OCI-LY7 (cell line): Measurements from ENCODE around the gene HAVCR1. TPM values are rescaled to one million over a fixed set of nuclear protein-coding genes. Genes with fewer than 3 reads are reported as not detected.

ENCODE experiments used
- BruUV-seq: library from RNA; stranded (reverse); fragments of 400-500 nt; replicated peaks from 2 replicates; lab custom pipeline; 2021; lab: Mats Ljungman, UMichigan
- CTCF ChIA-PET: fragments of 300-600 bp; sonication (Branson Sonifier 250); formaldehyde crosslinking; loops from one replicate; lab custom pipeline; 2022; ENCODE audit warnings: antibody characterized with exemption; ENCODE audit not compliant: unreplicated experiment; lab: Charles Lee
- POLR2A ChIA-PET: fragments of 300-600 bp; sonication (Branson Sonifier 250); formaldehyde crosslinking; loops from one replicate; lab custom pipeline; 2022; ENCODE audit warnings: antibody characterized with exemption; lab: Charles Lee
- DNase-seq: peaks from one replicate; pipeline ENCODE4 v3.0.0-alpha.2; 2015; ENCODE audit warnings: low spot score
- H2AFZ ChIP-seq: fragments of 200-600 bp; sonication (generic), shearing (Covaris generic); 2 replicates; pipeline ENCODE4 v1.6.1; 2014; ENCODE audit warnings: mild to moderate bottlenecking, antibody characterized with exemption, low read length, moderate library complexity
- H3K27ac ChIP-seq: fragments of 200-600 bp; sonication (generic); 2 replicates; pipeline ENCODE4 v1.5.1; 2014; ENCODE audit warnings: mixed run types, low read depth, mild to moderate bottlenecking, moderate library complexity, low read length, inconsistent platforms; ENCODE audit not compliant: poor library complexity, severe bottlenecking
- H3K36me3 ChIP-seq: fragments of 200-600 bp; sonication (generic); 2 replicates; pipeline ENCODE4 v1.6.1; 2014; ENCODE audit warnings: mild to moderate bottlenecking, antibody characterized with exemption, low read length, moderate library complexity, mixed read lengths; ENCODE audit not compliant: insufficient read depth
- H3K4me1 ChIP-seq: fragments of 200-600 bp; sonication (generic); 2 replicates; pipeline ENCODE4 v1.5.1; 2014; ENCODE audit warnings: mild to moderate bottlenecking, low read length; ENCODE audit not compliant: insufficient read depth, poor library complexity, severe bottlenecking
- H3K4me2 ChIP-seq: fragments of 200-600 bp; sonication (generic); 2 replicates; pipeline ENCODE4 v1.6.1; 2014; ENCODE audit warnings: mild to moderate bottlenecking, low read length
- H3K4me3 ChIP-seq: fragments of 200-600 bp; sonication (generic); 2 replicates; pipeline ENCODE4 v1.5.1; 2014; ENCODE audit warnings: mild to moderate bottlenecking, low read depth, low read length; ENCODE audit not compliant: poor library complexity, severe bottlenecking
- H3K79me2 ChIP-seq: fragments of 200-600 bp; sonication (generic); 2 replicates; pipeline ENCODE4 v1.6.1; 2016; ENCODE audit warnings: low read depth, mild to moderate bottlenecking, low read length, moderate library complexity, mixed read lengths; ENCODE audit not compliant: insufficient read depth
- H3K9me2 ChIP-seq: fragments of 200-600 bp; sonication (generic); 2 replicates; pipeline ENCODE4 v1.6.1; 2016; ENCODE audit warnings: mild to moderate bottlenecking, low read length, mixed read lengths; ENCODE audit not compliant: insufficient read depth
- H3K9me3 ChIP-seq: fragments of 200-600 bp; sonication (generic); 2 replicates; pipeline ENCODE4 v1.6.1; 2014; ENCODE audit warnings: mild to moderate bottlenecking, mixed run types, low read length, mixed read lengths
- H4K20me1 ChIP-seq: fragments of 200-600 bp; sonication (generic); 2 replicates; pipeline ENCODE4 v1.6.1; 2014; ENCODE audit warnings: mild to moderate bottlenecking, antibody characterized with exemption, low read length, moderate library complexity, mixed read lengths; ENCODE audit not compliant: insufficient read depth
- CTCF ChIP-seq: fragments of 200-600 bp; sonication (generic); conservative IDR thresholded peaks from 2 replicates; pipeline ENCODE4 v1.5.1; 2014; ENCODE audit warnings: mild to moderate bottlenecking, antibody characterized with exemption, low read length, moderate library complexity, mixed read lengths
- EZH2phosphoT487 ChIP-seq: fragments of 200-600 bp; sonication (generic); IDR thresholded peaks from 2 replicates; pipeline ENCODE4 v1.6.1; 2018; ENCODE audit warnings: low read depth, borderline replicate concordance, mild to moderate bottlenecking, mixed run types, antibody characterized with exemption, low read length, moderate library complexity, mixed read lengths
- intact Hi-C: fragments of 100-400 bp; cut with micrococcal nuclease; formaldehyde crosslinking; loops from one replicate; pipeline ENCODE4 v1.10.0; 2022; ENCODE audit not compliant: unreplicated experiment
- total RNA-seq, 2 experiments: library from RNA; depleted of rRNA in 1 of 2; stranded (reverse); fragments of >200 nt in 1 of 2; shearing (Covaris generic) in 1 of 2; gene quantifications; 2 replicates each; pipeline ENCODE4 v1.2.3, GENCODE V29; 2014 to 2022

The HAVCR1 gene
- total RNA-seq, 2 experiments from 2014 or later, result not detected

DNA sequence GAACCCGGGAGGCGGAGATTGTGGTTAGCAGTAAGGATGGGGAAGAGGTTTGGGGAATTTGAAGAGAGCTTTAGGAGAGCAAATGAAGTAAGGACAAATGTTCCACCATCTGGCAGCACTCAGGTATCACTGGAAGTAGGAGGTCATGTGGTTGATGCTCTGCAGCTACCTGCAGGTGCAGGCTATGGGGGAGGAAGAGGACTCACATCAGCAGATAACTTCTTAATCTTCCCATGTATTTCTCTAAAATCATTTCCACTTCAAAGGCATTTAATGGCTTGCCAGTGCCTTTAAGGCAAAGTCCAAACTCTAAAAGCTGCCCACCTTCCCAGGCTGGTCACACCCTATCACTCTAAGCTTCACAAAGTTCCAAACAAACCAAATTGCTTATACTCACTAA, 8.1 kb upstream of the HAVCR1 start:
- Histone ChIP-seq H2AFZ (no peak overlapping the region), H4K20me1 (no peaks in the 10 kb centered on the region), H3K27ac (no peak overlapping the region), H3K36me3 (no peaks in the 10 kb centered on the region), H3K4me1 (peaks cover 13% of the 10 kb centered on the region), H3K4me3 (no peak overlapping the region), H3K79me2 (no peaks in the 10 kb centered on the region), H3K9me2 (no peaks in the 10 kb centered on the region), H3K9me3 (no peaks in the 10 kb centered on the region), H3K4me2 (no peak overlapping the region)
- BruUV-seq, result no TSS peak
- ChIA-PET POLR2A (interaction anchor here (1.1 to 1.2 kb wide), 3 partner anchors 9 to 49 kb away, joined by 3 to 4 read pairs (median 4); no protein-coding TSS in a partner anchor), CTCF (interaction anchor here (0.5 kb wide), 1 partner anchor 144 kb away, joined by 3 read pairs; no protein-coding TSS in a partner anchor)
- TF ChIP-seq EZH2phosphoT487, result no peak
- TF ChIP-seq CTCF, result no peak
- intact Hi-C loops, result no loop called here
- peak; percentile 32 for DNase-seq

DNA sequence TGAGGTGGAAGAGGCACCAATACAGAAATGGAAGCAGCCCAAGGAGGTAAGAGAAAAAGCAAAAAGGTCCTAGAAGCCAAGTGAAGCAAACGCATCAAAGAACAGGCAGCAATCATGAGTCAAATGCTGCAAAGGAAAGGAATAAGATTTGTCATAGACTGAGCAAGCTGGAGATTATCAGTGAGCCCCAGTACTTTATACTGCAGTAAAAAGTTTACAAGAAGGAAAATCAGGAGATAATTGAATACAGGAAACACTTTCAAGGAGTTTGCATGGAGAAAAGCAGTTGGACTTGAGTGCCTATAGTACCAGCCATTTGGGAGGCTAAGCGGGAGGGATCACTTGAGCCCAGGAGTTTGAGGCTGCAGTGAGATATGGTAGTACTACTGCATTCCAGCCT, 7.2 kb upstream of the HAVCR1 start:
- H3K9me2 ChIP-seq, result no peaks in the 10 kb centered on the region
- TF ChIP-seq CTCF (no peak), EZH2phosphoT487 (no peak)
- no peaks in the 10 kb centered on the region for H3K9me3 ChIP-seq
- no peaks in the 10 kb centered on the region for H4K20me1 ChIP-seq
- peaks cover 13% of the 10 kb centered on the region for H3K4me1 ChIP-seq
- ChIA-PET CTCF (no interaction called here), POLR2A (interaction anchor here (1.2 kb wide), 1 partner anchor 12 kb away, joined by 3 read pairs; no protein-coding TSS in a partner anchor)
- no TSS peak for BruUV-seq
- no peaks in the 10 kb centered on the region for H3K79me2 ChIP-seq
- no peak for DNase-seq
- no peak overlapping the region for H3K4me2 ChIP-seq
- H3K36me3 ChIP-seq, result no peaks in the 10 kb centered on the region
- H3K27ac ChIP-seq, result no peak overlapping the region
- H2AFZ ChIP-seq, result no peak overlapping the region
- intact Hi-C loops, result no loop called here
- H3K4me3 ChIP-seq, result no peak overlapping the region

- Histone ChIP-seq H3K4me1 (peaks cover 13% of the 10 kb centered on the region), H4K20me1 (no peaks in the 10 kb centered on the region), H3K36me3 (no peaks in the 10 kb centered on the region), H3K79me2 (no peaks in the 10 kb centered on the region), H3K4me2 (no peak overlapping the region), H3K27ac (no peak overlapping the region), H3K9me3 (no peaks in the 10 kb centered on the region), H3K9me2 (no peaks in the 10 kb centered on the region), H3K4me3 (no peak overlapping the region), H2AFZ (0 out of 2 replicates have a peak overlapping the region, but pooled peaks have one; percentile 27)
- CTCF ChIA-PET, result no interaction called here
- no TSS peak for BruUV-seq
- DNase-seq, result no peak
- POLR2A ChIA-PET, result interaction anchor here (0.6 kb wide), 2 partner anchors 418 to 596 kb away, joined by 3 read pairs; no protein-coding TSS in a partner anchor
- TF ChIP-seq CTCF, result no peak
- TF ChIP-seq EZH2phosphoT487, result no peak
- intact Hi-C loops, result no loop called here
Measured at GRCh38 chr5:157063776-157064430, 5.0 kb upstream of the HAVCR1 start.
